Gastrocnemius medialis (tissue), 4 donors: ENCODE data around the gene C1orf122. TPM values are rescaled to one million over a fixed set of nuclear protein-coding genes. Genes with fewer than 3 reads are reported as not detected.

Experiments used
- ATAC-seq, 2 donors: fragments of 150-250 bp; one replicate each; pipeline ENCODE4 v1.9.1; 2016
- DNase-seq, 2 donors: peaks; one replicate each; pipeline ENCODE4 v3.0.0-alpha.2; 2019
- H3K27ac ChIP-seq, 4 donors: fragments of 200-600 bp; sonication (generic); 1 replicate in 1 of 4; 2 replicates in 3 of 4; pipeline ENCODE4 v1.5.1; 2016 to 2018; ENCODE audit warnings: mild to moderate bottlenecking in 2 of 4, moderate library complexity in 1 of 4
- H3K27me3 ChIP-seq, 3 donors: fragments of 200-600 bp; sonication (generic) in 2 of 3; 1 replicate in 1 of 3; 2 replicates in 2 of 3; pipeline versions ENCODE4 v1.5.1 to v1.6.0; 2016 to 2019; ENCODE audit warnings: mild to moderate bottlenecking in 1 of 3, moderate library complexity in 1 of 3
- H3K36me3 ChIP-seq, 2 donors: fragments of 200-600 bp; sonication (generic) in 1 of 2; one replicate each; pipeline ENCODE4 v1.5.1; 2017 to 2018
- H3K4me1 ChIP-seq, 2 donors: fragments of 200-600 bp; sonication (generic) in 1 of 2; one replicate each; pipeline ENCODE4 v1.5.1; 2016 to 2017; ENCODE audit warnings: mild to moderate bottlenecking in 2 of 2
- H3K4me3 ChIP-seq, 4 donors: fragments of 200-600 bp; sonication (generic) in 3 of 4; 1 replicate in 1 of 4; 2 replicates in 3 of 4; pipeline ENCODE4 v1.5.1; 2016 to 2019; ENCODE audit warnings: mild to moderate bottlenecking in 2 of 4
- H3K9me3 ChIP-seq, 3 donors: fragments of 200-600 bp; sonication (generic) in 2 of 3; 1 replicate in 1 of 3; 2 replicates in 2 of 3; pipeline ENCODE4 v1.5.1; 2016 to 2019
- POLR2A ChIP-seq, 2 donors: fragments of 450-650 bp; IDR thresholded peaks; one replicate each; pipeline ENCODE4 v1.6.1; 2017; ENCODE audit warnings: antibody characterized with exemption in 2 of 2, mild to moderate bottlenecking in 2 of 2, moderate library complexity in 2 of 2
- in situ Hi-C, 4 donors: fragments of 200-750 bp; cut with MboI; loops; one replicate each; pipeline versions ENCODE4 v1.15.0 to v1.8.0; 2017; ENCODE audit warnings: low sequenced_read_pairs in 4 of 4
- intact Hi-C: fragments of 100-400 bp; cut with DNase I; formaldehyde crosslinking; loops from one replicate; pipeline ENCODE4 v1.15.1; 2023; ENCODE audit warnings: low total_unique reads
- total RNA-seq, 4 donors: library from RNA; depleted of rRNA; stranded (reverse); fragments of >200 nt; gene quantifications; one replicate each; pipeline versions ENCODE4 v1.1.0 to v1.2.3, GENCODE V29; 2016
- TF ChIP-seq, protein P1 (sequence below), 5 experiments: fragments of 450-650 bp in 3 of 5; fragments of 200-600 bp in 2 of 5; sonication (generic) in 2 of 5; IDR thresholded peaks in 4 of 5; conservative IDR thresholded peaks in 1 of 5; 1 replicate in 4 of 5; 2 replicates in 1 of 5; pipeline ENCODE4 v1.5.1; 2016 to 2019; ENCODE audit warnings: antibody characterized with exemption in 5 of 5, mild to moderate bottlenecking in 3 of 5, moderate library complexity in 3 of 5

Gene C1orf122
- total RNA-seq, 4 donors from 2014 or later, result 41.2 to 96.0 (median 56.8) TPM

DNA sequence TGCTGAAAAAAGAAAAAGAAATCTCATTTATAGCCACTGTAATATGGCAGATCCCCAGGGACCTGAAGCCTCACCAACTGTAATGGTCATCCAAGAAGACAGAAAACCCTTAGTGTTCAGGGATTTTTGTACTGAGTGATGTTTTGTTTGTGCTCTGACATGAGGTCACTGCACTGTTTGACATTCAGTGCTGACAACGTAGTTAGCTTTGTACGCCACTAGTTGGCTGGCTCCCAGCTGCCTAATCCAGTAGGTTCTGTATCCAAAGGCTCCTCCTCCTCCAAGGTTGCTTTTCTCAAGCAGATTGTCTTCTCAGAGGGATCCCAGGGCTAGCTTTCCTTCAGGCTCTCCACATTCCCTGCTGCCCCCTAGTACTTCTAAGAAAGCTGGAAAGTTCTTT is 9.9 kb downstream of the C1orf122 start:
- H3K4me1 ChIP-seq, result peaks cover 10 to 15% of the 10 kb centered on the region in 2 donors
- no peak overlapping the region for H3K27ac ChIP-seq
- no peaks in the 10 kb centered on the region for H3K9me3 ChIP-seq
- H3K4me3 ChIP-seq, result no peak overlapping the region
- peaks cover 0 to 44% of the 10 kb centered on the region in 2 donors for H3K36me3 ChIP-seq
- DNase-seq (no peak), ATAC-seq (no peak)
- in situ Hi-C loops, result no loop called here
- intact Hi-C loops, result no loop called here
- H3K27me3 ChIP-seq, result no peaks in the 10 kb centered on the region
- no peak for TF ChIP-seq POLR2A (IDR thresholded peaks at IDR 0.05)
- TF ChIP-seq, protein P1, sequence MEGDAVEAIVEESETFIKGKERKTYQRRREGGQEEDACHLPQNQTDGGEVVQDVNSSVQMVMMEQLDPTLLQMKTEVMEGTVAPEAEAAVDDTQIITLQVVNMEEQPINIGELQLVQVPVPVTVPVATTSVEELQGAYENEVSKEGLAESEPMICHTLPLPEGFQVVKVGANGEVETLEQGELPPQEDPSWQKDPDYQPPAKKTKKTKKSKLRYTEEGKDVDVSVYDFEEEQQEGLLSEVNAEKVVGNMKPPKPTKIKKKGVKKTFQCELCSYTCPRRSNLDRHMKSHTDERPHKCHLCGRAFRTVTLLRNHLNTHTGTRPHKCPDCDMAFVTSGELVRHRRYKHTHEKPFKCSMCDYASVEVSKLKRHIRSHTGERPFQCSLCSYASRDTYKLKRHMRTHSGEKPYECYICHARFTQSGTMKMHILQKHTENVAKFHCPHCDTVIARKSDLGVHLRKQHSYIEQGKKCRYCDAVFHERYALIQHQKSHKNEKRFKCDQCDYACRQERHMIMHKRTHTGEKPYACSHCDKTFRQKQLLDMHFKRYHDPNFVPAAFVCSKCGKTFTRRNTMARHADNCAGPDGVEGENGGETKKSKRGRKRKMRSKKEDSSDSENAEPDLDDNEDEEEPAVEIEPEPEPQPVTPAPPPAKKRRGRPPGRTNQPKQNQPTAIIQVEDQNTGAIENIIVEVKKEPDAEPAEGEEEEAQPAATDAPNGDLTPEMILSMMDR (IDR thresholded peaks at IDR 0.05 in 4 of 5, conservative IDR thresholded peaks at IDR 0.05 in 1 of 5), result no peak

DNA sequence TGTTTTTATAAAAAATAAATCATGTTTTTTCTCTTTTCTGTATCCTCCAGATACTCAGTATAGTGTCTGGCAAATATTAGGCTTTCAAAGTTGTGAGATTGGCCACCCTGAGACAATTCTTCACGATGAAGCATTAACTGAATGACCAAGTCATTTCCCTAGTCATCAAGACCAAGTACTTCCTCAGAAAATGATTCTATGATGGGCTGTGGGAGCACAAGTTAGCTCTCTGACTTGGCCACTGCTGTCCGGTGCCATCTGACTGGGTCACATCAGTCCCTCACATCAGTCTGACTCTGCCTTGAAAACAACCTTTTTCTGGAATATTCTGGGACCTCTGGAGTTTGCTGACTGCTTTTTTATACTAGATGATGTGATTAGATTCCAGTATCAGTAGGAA is 13.9 kb downstream of the C1orf122 start:
- Histone ChIP-seq H3K36me3 (peaks cover 0 to 60% of the 10 kb centered on the region in 2 donors), H3K4me3 (no peak overlapping the region), H3K4me1 (no peaks in the 10 kb centered on the region), H3K27me3 (no peaks in the 10 kb centered on the region), H3K27ac (no peak overlapping the region), H3K9me3 (no peaks in the 10 kb centered on the region)
- in situ Hi-C loops, result no loop called here
- intact Hi-C loops, result no loop called here
- no peak for ATAC-seq
- no peak for DNase-seq
- no peak for TF ChIP-seq POLR2A (IDR thresholded peaks at IDR 0.05)
- TF ChIP-seq, protein P1 (IDR thresholded peaks at IDR 0.05 in 4 of 5, conservative IDR thresholded peaks at IDR 0.05 in 1 of 5), result no peak

DNA sequence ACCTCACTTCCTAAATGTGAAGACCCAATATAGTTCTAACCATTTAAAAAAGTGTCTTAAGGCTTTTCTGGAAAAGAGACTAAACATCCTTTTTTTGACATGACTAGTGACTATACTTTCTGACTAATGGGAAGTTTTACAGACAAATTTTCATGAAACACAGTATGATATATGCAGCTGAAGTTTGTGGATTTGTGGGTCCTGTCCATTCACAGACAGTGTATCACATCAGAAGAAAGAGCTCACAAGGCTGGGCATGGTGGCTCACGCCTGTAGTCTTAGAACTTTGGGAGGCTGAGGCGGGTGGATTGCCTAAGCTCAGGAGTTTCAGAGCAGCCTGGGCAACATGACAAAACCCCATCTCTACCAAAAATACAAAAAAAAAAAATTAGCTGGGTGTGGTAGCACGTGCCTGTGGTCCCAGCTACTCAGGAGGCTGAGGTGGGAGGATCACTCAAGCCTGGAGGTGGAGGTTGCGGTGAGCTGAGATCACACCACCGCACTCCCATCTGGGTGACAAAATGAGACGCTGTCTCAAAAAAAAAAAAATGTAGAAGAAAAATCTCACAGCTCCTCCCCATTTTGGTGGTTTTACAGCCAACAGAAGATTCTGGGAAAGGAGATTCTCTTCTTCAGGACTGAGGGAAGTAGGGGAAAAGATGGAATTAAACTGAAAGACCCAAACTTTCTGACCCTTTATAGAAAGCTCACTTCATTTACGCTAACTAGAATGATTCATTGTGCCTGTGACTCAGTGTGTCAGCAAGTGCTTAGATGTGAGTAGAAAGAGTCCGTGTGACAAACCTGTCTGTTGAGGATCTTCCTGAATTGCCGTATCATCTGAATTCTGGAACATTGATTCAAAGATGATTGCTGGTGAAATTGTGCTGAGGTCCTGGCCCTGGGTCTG is 15.6 kb downstream of the C1orf122 start:
- DNase-seq, result no peak
- no peak for TF ChIP-seq POLR2A (IDR thresholded peaks at IDR 0.05)
- TF ChIP-seq, protein P1 (IDR thresholded peaks at IDR 0.05 in 4 of 5, conservative IDR thresholded peaks at IDR 0.05 in 1 of 5), result no peak
- Histone ChIP-seq H3K36me3 (peaks cover 0 to 60% of the 10 kb centered on the region in 2 donors), H3K4me3 (no peak overlapping the region), H3K9me3 (no peaks in the 10 kb centered on the region), H3K27me3 (no peaks in the 10 kb centered on the region), H3K27ac (no peak overlapping the region), H3K4me1 (no peaks in the 10 kb centered on the region)
- in situ Hi-C loops (no loop called here), intact Hi-C loops (no loop called here)
- no peak for ATAC-seq

DNA sequence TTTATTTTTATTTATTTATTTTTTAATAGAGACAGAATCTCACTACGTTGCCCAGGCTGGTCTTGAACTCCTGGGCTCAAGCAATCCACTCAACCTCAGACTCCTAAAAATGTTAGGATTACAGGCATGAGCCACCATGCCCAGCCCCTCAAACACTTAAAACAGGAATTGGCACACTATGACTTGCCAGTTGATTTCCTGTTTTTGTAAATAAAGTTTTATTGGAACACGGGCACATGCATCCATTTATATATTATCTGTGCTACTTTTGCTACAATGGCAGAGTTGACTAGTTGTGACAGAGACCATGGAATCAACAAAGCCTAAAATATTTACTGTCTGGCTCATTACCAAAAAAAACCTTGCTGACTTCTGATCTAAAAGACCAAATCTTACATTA is 16.4 kb downstream of the C1orf122 start:
- no peak overlapping the region for H3K27ac ChIP-seq
- in situ Hi-C loops, result no loop called here
- H3K4me1 ChIP-seq, result no peaks in the 10 kb centered on the region
- ATAC-seq (no peak), DNase-seq (no peak)
- peaks cover 0 to 61% of the 10 kb centered on the region in 2 donors for H3K36me3 ChIP-seq
- intact Hi-C loops, result no loop called here
- no peaks in the 10 kb centered on the region for H3K27me3 ChIP-seq
- no peak for TF ChIP-seq POLR2A (IDR thresholded peaks at IDR 0.05)
- TF ChIP-seq, protein P1 (IDR thresholded peaks at IDR 0.05 in 4 of 5, conservative IDR thresholded peaks at IDR 0.05 in 1 of 5), result no peak
- H3K9me3 ChIP-seq, result no peaks in the 10 kb centered on the region
- no peak overlapping the region for H3K4me3 ChIP-seq
